A549 (cell line): ENCODE data around the gene SERHL2. TPM values are rescaled to one million over a fixed set of nuclear protein-coding genes. Genes with fewer than 3 reads are reported as not detected.

Experiments
- ATAC-seq, 2 experiments: fragments of 200-7000 bp in 1 of 2; fragments of >200 bp in 1 of 2; cut with Nextera tagmentation in 1 of 2; cut with Tn5 transposase in 1 of 2; 3 replicates each; pipeline versions ENCODE4 v1.8.0 to v1.9.1; 2018 to 2020; ENCODE audit warnings: mild to moderate bottlenecking in 1 of 2, moderate library complexity in 1 of 2
- CTCF ChIA-PET: fragments of 300-600 bp; sonication (Branson Sonifier 250); formaldehyde crosslinking; extraction: SDS; loops from one replicate; lab custom pipeline; 2021; ENCODE audit warnings: antibody characterized with exemption, inconsistent platforms; lab: Yijun Ruan, JAX
- POLR2A ChIA-PET: fragments of 350-600 bp; formaldehyde crosslinking; extraction: SDS; loops from one replicate; lab custom pipeline; 2021; ENCODE audit warnings: antibody characterized with exemption, inconsistent platforms; lab: Yijun Ruan, JAX
- DNase-seq, 2 experiments: peaks; one replicate each; pipeline versions ENCODE4 v3.0.0 to v3.0.0-alpha.2; 2011 to 2016; ENCODE audit warnings: low read depth in 1 of 2, low spot score in 1 of 2
- FAIRE-seq: peaks from 2 replicates; lab custom pipeline; 2011; peaks lifted over from hg19 to GRCh38; lab: Jason Lieb, UNC
- H3K27ac ChIP-seq, 2 experiments: fragments of >200 bp; sonication (Bioruptor Twin); formaldehyde crosslinking; 3 replicates each; pipeline ENCODE4 v1.5.1; 2016 to 2017
- H3K4me1 ChIP-seq: fragments of >200 bp; sonication (Bioruptor Twin); formaldehyde crosslinking; 3 replicates; pipeline ENCODE4 v1.6.1; 2016
- H3K4me2 ChIP-seq: fragments of >200 bp; sonication (Bioruptor Twin); formaldehyde crosslinking; 3 replicates; pipeline ENCODE4 v1.6.1; 2016
- H3K4me3 ChIP-seq: fragments of >200 bp; sonication (Bioruptor Twin); formaldehyde crosslinking; 3 replicates; pipeline ENCODE4 v1.5.1; 2016
- H3K9me3 ChIP-seq: fragments of >200 bp; sonication (Bioruptor Twin); formaldehyde crosslinking; 3 replicates; pipeline ENCODE4 v1.6.1; 2016
- ATOH8 ChIP-seq: fragments of 250-450 bp; sonication (Bioruptor Pico); IDR thresholded peaks from 2 replicates; pipeline ENCODE4 v1.5.0; 2020; ENCODE audit warnings: low read depth, mild to moderate bottlenecking, moderate library complexity
- CEBPB ChIP-seq, 2 experiments: fragments of >200 bp in 1 of 2; sonication (Bioruptor Twin) in 1 of 2; formaldehyde crosslinking in 1 of 2; IDR thresholded peaks; 2 replicates each; pipeline ENCODE4 v1.6.1; 2012 to 2016
- CTCF ChIP-seq: fragments of >200 bp; sonication (Bioruptor Twin); formaldehyde crosslinking; IDR thresholded peaks from 3 replicates; pipeline ENCODE4 v1.5.1; 2016
- EP300 ChIP-seq, 2 experiments: fragments of >200 bp; sonication (Bioruptor Twin); formaldehyde crosslinking; IDR thresholded peaks; 2 replicates in 1 of 2; 3 replicates in 1 of 2; pipeline ENCODE4 v1.6.1; 2016 to 2017
- ESRRA ChIP-seq: fragments of 150-350 bp; IDR thresholded peaks from 2 replicates; pipeline ENCODE4 v1.6.1; 2014; ENCODE audit warnings: mild to moderate bottlenecking, low read length, borderline replicate concordance
- GATA3 ChIP-seq: IDR thresholded peaks from 2 replicates; pipeline ENCODE4 v1.6.1; 2012; ENCODE audit warnings: borderline replicate concordance
- HMGXB4 ChIP-seq: fragments of 250-450 bp; sonication (Bioruptor Pico); IDR thresholded peaks from 2 replicates; pipeline ENCODE4 v1.5.0; 2021; ENCODE audit warnings: mild to moderate bottlenecking, moderate library complexity, borderline replicate concordance
- HOXA7 ChIP-seq: fragments of 250-450 bp; sonication (Bioruptor Pico); IDR thresholded peaks from 2 replicates; pipeline ENCODE4 v1.5.0; 2020; ENCODE audit warnings: mild to moderate bottlenecking, moderate library complexity
- HOXB5 ChIP-seq: fragments of 250-450 bp; sonication (Bioruptor Pico); IDR thresholded peaks from 2 replicates; pipeline ENCODE4 v1.5.0; 2020; ENCODE audit warnings: mild to moderate bottlenecking, moderate library complexity
- JUN ChIP-seq, 2 experiments: fragments of >200 bp; sonication (Bioruptor Twin); formaldehyde crosslinking; IDR thresholded peaks; 2 replicates in 1 of 2; 3 replicates in 1 of 2; pipeline ENCODE4 v1.6.1; 2016 to 2017
- KDM1A ChIP-seq: fragments of 200-600 bp; sonication (generic); IDR thresholded peaks from 2 replicates; pipeline ENCODE4 v1.6.1; 2016; ENCODE audit warnings: low read depth, mild to moderate bottlenecking
- MAX ChIP-seq: IDR thresholded peaks from 2 replicates; pipeline ENCODE4 v1.6.1; 2012
- MYC ChIP-seq: IDR thresholded peaks from 2 replicates; pipeline ENCODE4 v1.6.1; 2012; ENCODE audit warnings: mild to moderate bottlenecking, inconsistent platforms, low read length, improper control_type of control experiment, borderline replicate concordance
- PBX3 ChIP-seq: IDR thresholded peaks from 2 replicates; pipeline ENCODE4 v1.6.1; 2012
- POLR2A ChIP-seq: IDR thresholded peaks from 2 replicates; pipeline ENCODE4 v1.6.1; 2012; ENCODE audit warnings: mild to moderate bottlenecking, low read length
- RCOR1 ChIP-seq: fragments of 150-350 bp; IDR thresholded peaks from 2 replicates; pipeline ENCODE4 v1.6.1; 2014; ENCODE audit warnings: antibody characterized with exemption, low read length, low read depth
- REST ChIP-seq: fragments of 200-600 bp; sonication (generic); IDR thresholded peaks from 2 replicates; pipeline ENCODE4 v1.6.1; 2016; ENCODE audit warnings: antibody characterized with exemption, mild to moderate bottlenecking, moderate library complexity
- ZSCAN20 ChIP-seq: fragments of 250-450 bp; sonication (Bioruptor Pico); IDR thresholded peaks from 2 replicates; pipeline ENCODE4 v1.8.0; 2022; ENCODE audit warnings: mild to moderate bottlenecking, moderate library complexity
- WGBS: methylation state at CpG from one replicate; pipeline ENCODE4 v1.1.6; 2017; ENCODE audit errors: missing lambda C conversion rate; 5-methylcytosine and 5-hydroxymethylcytosine counted together
- polyA plus RNA-seq, 4 experiments: library from polyadenylated mRNA; depleted of rRNA in 3 of 4; stranded (reverse); fragments of >200 nt; fragmentation: RNase III in 1 of 4; extraction: RNeasy Plus Mini Kit Qiagen cat#74134 plus additional on column Dnase treatment in 1 of 4; gene quantifications; 2 replicates in 3 of 4; 3 replicates in 1 of 4; pipeline ENCODE4 v1.2.3, GENCODE V29; 2011 to 2017
- small RNA-seq, 6 experiments: library from RNA; depleted of rRNA; stranded (forward); fragments of <200 nt; gene quantifications; one replicate each; pipeline ENCODE3, GENCODE V24; 2012

The SERHL2 gene
- polyA plus RNA-seq, 2 of the 4 experiments (the other 2 are of a cell fraction) = 0.14 to 0.21 TPM

- TF ChIP-seq PBX3 = no peak
- TF ChIP-seq, all 56 proteins: peak for 0
Measured at GRCh38 chr22:42622061-42622710, 68.4 kb downstream of the SERHL2 start (continued).

GRCh38 chr22:42623301-42623751, 69.6 kb downstream of the SERHL2 start:
- ATAC-seq (no peak), DNase-seq (no peak), FAIRE-seq (no peak)
- H3K4me2 ChIP-seq = no peak overlapping the region
- H3K4me3 ChIP-seq = no peak overlapping the region
- 97% methylated on average over 5 of the region's 18 CpGs for WGBS
- H3K27ac ChIP-seq = no peak overlapping the region
- no peaks in the 10 kb centered on the region for H3K9me3 ChIP-seq
- POLR2A ChIA-PET = interaction anchor here (1.0 kb wide), 1 partner anchor 26 kb away, joined by 5 read pairs; the partner anchor contains the start of gene CYB5R3
- peaks cover 10% of the 10 kb centered on the region; the same call in 2 of the 3 replicates for H3K4me1 ChIP-seq
- TF ChIP-seq CEBPB (IDR thresholded peaks at IDR 0.05) = no peak
- no peak for TF ChIP-seq CTCF
- no peak for TF ChIP-seq EP300 (IDR thresholded peaks at IDR 0.05)
- no peak for TF ChIP-seq HOXA7 (CRISPR knock-in tag)
- no peak for TF ChIP-seq ATOH8 (CRISPR knock-in tag)
- no peak for TF ChIP-seq ZSCAN20 (CRISPR knock-in tag)
- TF ChIP-seq HOXB5 (CRISPR knock-in tag) = no peak
- TF ChIP-seq KDM1A = no peak
- no peak for TF ChIP-seq POLR2A
- TF ChIP-seq MAX = no peak
- TF ChIP-seq GATA3 = no peak
- no peak for TF ChIP-seq MYC
- TF ChIP-seq REST = no peak
- no peak for TF ChIP-seq RCOR1
- no peak for TF ChIP-seq ESRRA
- no peak for TF ChIP-seq JUN (IDR thresholded peaks at IDR 0.05)
- no peak for TF ChIP-seq HMGXB4 (CRISPR knock-in tag)
- CTCF ChIA-PET = interaction anchor here (0.6 to 4.3 kb wide), 7 partner anchors 9 to 467 kb away, joined by 3 to 42 read pairs (median 5); no protein-coding TSS in a partner anchor

Small RNA genes within 50 kb of the gene (small RNA-seq; reads per million reads assigned to genes)
- gene RN7SKP80 (0 reads per million in 6 experiments), gene RNU6-513P (0 reads per million in 6 experiments)

Other genes with a start within 250 kb of the SERHL2 start
- not detected in 2 replicates for gene NFAM1, start 121.6 kb upstream of the SERHL2 start, polyA plus RNA-seq (2011; rRNA removed)
- 0.03 TPM in 1 of 3 replicates, not detected in the others for gene NFAM1, start 121.6 kb upstream of the SERHL2 start, polyA plus RNA-seq (2017; fragmentation: RNase III; extraction: RNeasy Plus Mini Kit Qiagen cat#74134 plus additional on column Dnase treatment)
- 26.5 and 31.2 TPM in 2 replicates for gene RRP7A, start 34.2 kb upstream of the SERHL2 start, polyA plus RNA-seq (2011; rRNA removed)
- gene RRP7A, start 34.2 kb upstream of the SERHL2 start, polyA plus RNA-seq (2017; fragmentation: RNase III; extraction: RNeasy Plus Mini Kit Qiagen cat#74134 plus additional on column Dnase treatment) = 36.3 to 42.0 TPM (median 37.1 TPM) in 3 replicates
- 31.8 and 42.0 TPM in 2 replicates for gene POLDIP3, start 60.9 kb downstream of the SERHL2 start, polyA plus RNA-seq (2011; rRNA removed)
- gene POLDIP3, start 60.9 kb downstream of the SERHL2 start, polyA plus RNA-seq (2017; fragmentation: RNase III; extraction: RNeasy Plus Mini Kit Qiagen cat#74134 plus additional on column Dnase treatment) = 29.8 to 31.5 TPM (median 31.0 TPM) in 3 replicates
- not detected in 2 replicates for gene ATP5MGL, start 86.6 kb downstream of the SERHL2 start, polyA plus RNA-seq (2011; rRNA removed)
- not detected in 3 replicates for gene ATP5MGL, start 86.6 kb downstream of the SERHL2 start, polyA plus RNA-seq (2017; fragmentation: RNase III; extraction: RNeasy Plus Mini Kit Qiagen cat#74134 plus additional on column Dnase treatment)
- 30.8 and 39.4 TPM in 2 replicates for gene CYB5R3, start 95.4 kb downstream of the SERHL2 start, polyA plus RNA-seq (2011; rRNA removed)
- 47.6 to 54.0 TPM (median 51.8 TPM) in 3 replicates for gene CYB5R3, start 95.4 kb downstream of the SERHL2 start, polyA plus RNA-seq (2017; fragmentation: RNase III; extraction: RNeasy Plus Mini Kit Qiagen cat#74134 plus additional on column Dnase treatment)
- gene A4GALT, start 166.9 kb downstream of the SERHL2 start, polyA plus RNA-seq (2011; rRNA removed) = 5.0 and 5.1 TPM in 2 replicates
- gene A4GALT, start 166.9 kb downstream of the SERHL2 start, polyA plus RNA-seq (2017; fragmentation: RNase III; extraction: RNeasy Plus Mini Kit Qiagen cat#74134 plus additional on column Dnase treatment) = 6.0 to 9.2 TPM (median 7.8 TPM) in 3 replicates